HepG2 (cell line): Measurements from ENCODE around the gene SNED1. TPM values are rescaled to one million over a fixed set of nuclear protein-coding genes. Genes with fewer than 3 reads are reported as not detected.

Experiments used
- ATM ChIP-seq: fragments of 450-650 bp; IDR thresholded peaks from 2 replicates; pipeline ENCODE4 v1.7.1; 2017; ENCODE audit warnings: mild to moderate bottlenecking, borderline replicate concordance
- ELF1 ChIP-seq: sonication (generic); formaldehyde crosslinking; IDR thresholded peaks from 2 replicates; pipeline ENCODE4 v1.4.0; 2020; ENCODE audit warnings: missing genetic modification reagents
- IKZF1 ChIP-seq: fragments of 450-650 bp; IDR thresholded peaks from 2 replicates; pipeline ENCODE4 v1.7.1; 2016
- KDM5A ChIP-seq: fragments of 200-600 bp; sonication (generic); IDR thresholded peaks from 2 replicates; pipeline ENCODE4 v1.7.0; 2018; ENCODE audit warnings: antibody characterized with exemption, mild to moderate bottlenecking, low read length, borderline replicate concordance
- MED8 ChIP-seq: sonication (generic); formaldehyde crosslinking; IDR thresholded peaks from 2 replicates; pipeline ENCODE4 v1.8.1; 2023; ENCODE audit warnings: mild to moderate bottlenecking, missing genetic modification reagents; ENCODE audit not compliant: insufficient replicate concordance
- NFE2L2 ChIP-seq: fragments of 150-350 bp; IDR thresholded peaks from 2 replicates; pipeline ENCODE4 v1.6.1; 2014; ENCODE audit warnings: low read length
- SIN3A ChIP-seq: IDR thresholded peaks from 2 replicates; pipeline ENCODE4 v1.6.1; 2011; ENCODE audit warnings: low read depth, mild to moderate bottlenecking, control low read depth, low read length, borderline replicate concordance
- ZNF136 ChIP-seq: sonication (generic); formaldehyde crosslinking; IDR thresholded peaks from 2 replicates; pipeline ENCODE4 v1.8.1; 2022; ENCODE audit warnings: low read depth, mild to moderate bottlenecking, moderate library complexity, missing genetic modification reagents
- ZNF180 ChIP-seq: sonication (generic); formaldehyde crosslinking; IDR thresholded peaks from 2 replicates; pipeline ENCODE4 v1.4.0; 2020; ENCODE audit warnings: low read depth, missing genetic modification reagents, borderline replicate concordance
- ZNF530 ChIP-seq: sonication (generic); formaldehyde crosslinking; IDR thresholded peaks from 2 replicates; pipeline ENCODE4 v1.5.0; 2020; ENCODE audit warnings: low read depth, mild to moderate bottlenecking, missing genetic modification reagents
- ZNF703 ChIP-seq: sonication (generic); formaldehyde crosslinking; IDR thresholded peaks from 2 replicates; pipeline ENCODE4 v1.5.1; 2020; ENCODE audit warnings: missing genetic modification reagents, mild to moderate bottlenecking, moderate library complexity, borderline replicate concordance
- ZNF781 ChIP-seq: sonication (generic); formaldehyde crosslinking; IDR thresholded peaks from 2 replicates; pipeline ENCODE4 v1.5.1; 2020; ENCODE audit warnings: borderline replicate concordance, mild to moderate bottlenecking, missing genetic modification reagents; ENCODE audit errors: not compliant biosample characterization
- ZSCAN25 ChIP-seq: sonication (generic); formaldehyde crosslinking; IDR thresholded peaks from 2 replicates; pipeline ENCODE4 v1.8.0; 2022; ENCODE audit warnings: mild to moderate bottlenecking, missing genetic modification reagents
- polyA plus RNA-seq, 8 experiments: library from polyadenylated mRNA; depleted of rRNA in 3 of 8; stranded (reverse) in 7 of 8; unstranded in 1 of 8; fragments of >200 nt; fragmentation: Illumina TruSeq in 4 of 8; extraction: Trizol in 4 of 8; gene quantifications; 2 replicates each; pipeline versions ENCODE4 v1.2.1 to v1.2.3, GENCODE V29; 2011 to 2016; ENCODE audit warnings: low read depth in 4 of 8, missing spikeins in 1 of 8, mixed read lengths in 1 of 8; ENCODE audit not compliant: insufficient read depth in 1 of 8
- total RNA-seq, 5 experiments: library from RNA; depleted of rRNA; stranded (reverse); fragments of >200 nt; fragmentation: Illumina TruSeq; extraction: Trizol; gene quantifications; 2 replicates each; pipeline ENCODE4 v1.2.3, GENCODE V29; 2016; ENCODE audit warnings: low read depth in 1 of 5
- TF ChIP-seq, protein P1 (sequence below): sonication (generic); formaldehyde crosslinking; IDR thresholded peaks from 2 replicates; pipeline ENCODE4 v1.4.0; 2020; ENCODE audit warnings: missing genetic modification reagents, borderline replicate concordance
- TF ChIP-seq, protein P2 (sequence below): sonication (generic); formaldehyde crosslinking; IDR thresholded peaks from 2 replicates; pipeline ENCODE4 v1.5.1; 2020; ENCODE audit warnings: mild to moderate bottlenecking, missing genetic modification reagents, borderline replicate concordance
- TF ChIP-seq, protein P3 (sequence below): sonication (generic); formaldehyde crosslinking; IDR thresholded peaks from 2 replicates; pipeline ENCODE4 v1.4.0; 2020; ENCODE audit warnings: missing genetic modification reagents
- TF ChIP-seq, protein P4 (sequence below): sonication (generic); formaldehyde crosslinking; IDR thresholded peaks from 2 replicates; pipeline ENCODE4 v1.5.1; 2020; ENCODE audit warnings: missing genetic modification reagents, mild to moderate bottlenecking, borderline replicate concordance
- TF ChIP-seq, protein P5 (sequence below): IDR thresholded peaks from 2 replicates; pipeline ENCODE4 v1.6.1; 2016; ENCODE audit warnings: missing biosample characterization, missing genetic modification reagents, low read depth

SNED1 gene
- total and polyA plus RNA-seq, 2 of the 13 experiments (the other 11 are each of a cell fraction or from before 2014, with no cell fraction given) = 0.15 to 0.65 TPM

DNA sequence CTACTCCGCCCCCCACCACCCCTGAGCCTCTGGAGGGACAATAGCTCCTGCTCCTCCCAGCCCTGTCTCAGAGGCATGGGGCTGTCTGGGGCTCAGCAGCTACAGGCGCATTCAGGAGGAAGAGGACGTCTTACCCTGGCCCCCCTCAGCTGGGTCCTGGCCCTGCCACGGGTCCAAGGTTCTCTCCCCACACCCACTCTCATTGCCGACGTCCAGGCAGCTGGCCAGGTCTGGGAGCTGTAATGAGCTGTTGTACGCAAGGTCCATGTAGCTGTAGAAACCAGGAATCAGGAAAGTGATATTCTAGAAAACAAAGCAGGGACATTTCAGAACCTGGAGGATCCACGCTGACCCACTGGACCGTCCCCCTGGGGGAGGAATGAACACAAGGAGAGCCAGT is 137.3 kb downstream of the SNED1 start (continued):
- TF ChIP-seq, protein P1, sequence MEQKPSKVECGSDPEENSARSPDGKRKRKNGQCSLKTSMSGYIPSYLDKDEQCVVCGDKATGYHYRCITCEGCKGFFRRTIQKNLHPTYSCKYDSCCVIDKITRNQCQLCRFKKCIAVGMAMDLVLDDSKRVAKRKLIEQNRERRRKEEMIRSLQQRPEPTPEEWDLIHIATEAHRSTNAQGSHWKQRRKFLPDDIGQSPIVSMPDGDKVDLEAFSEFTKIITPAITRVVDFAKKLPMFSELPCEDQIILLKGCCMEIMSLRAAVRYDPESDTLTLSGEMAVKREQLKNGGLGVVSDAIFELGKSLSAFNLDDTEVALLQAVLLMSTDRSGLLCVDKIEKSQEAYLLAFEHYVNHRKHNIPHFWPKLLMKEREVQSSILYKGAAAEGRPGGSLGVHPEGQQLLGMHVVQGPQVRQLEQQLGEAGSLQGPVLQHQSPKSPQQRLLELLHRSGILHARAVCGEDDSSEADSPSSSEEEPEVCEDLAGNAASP (CRISPR knock-in tag) = no peak
- TF ChIP-seq ZSCAN25 (CRISPR knock-in tag) = 0 out of 2 replicates have a peak, but pooled peaks have one; percentile 22
- TF ChIP-seq ZNF781 (CRISPR knock-in tag) = no peak
- TF ChIP-seq KDM5A = no peak
- TF ChIP-seq, protein P2, sequence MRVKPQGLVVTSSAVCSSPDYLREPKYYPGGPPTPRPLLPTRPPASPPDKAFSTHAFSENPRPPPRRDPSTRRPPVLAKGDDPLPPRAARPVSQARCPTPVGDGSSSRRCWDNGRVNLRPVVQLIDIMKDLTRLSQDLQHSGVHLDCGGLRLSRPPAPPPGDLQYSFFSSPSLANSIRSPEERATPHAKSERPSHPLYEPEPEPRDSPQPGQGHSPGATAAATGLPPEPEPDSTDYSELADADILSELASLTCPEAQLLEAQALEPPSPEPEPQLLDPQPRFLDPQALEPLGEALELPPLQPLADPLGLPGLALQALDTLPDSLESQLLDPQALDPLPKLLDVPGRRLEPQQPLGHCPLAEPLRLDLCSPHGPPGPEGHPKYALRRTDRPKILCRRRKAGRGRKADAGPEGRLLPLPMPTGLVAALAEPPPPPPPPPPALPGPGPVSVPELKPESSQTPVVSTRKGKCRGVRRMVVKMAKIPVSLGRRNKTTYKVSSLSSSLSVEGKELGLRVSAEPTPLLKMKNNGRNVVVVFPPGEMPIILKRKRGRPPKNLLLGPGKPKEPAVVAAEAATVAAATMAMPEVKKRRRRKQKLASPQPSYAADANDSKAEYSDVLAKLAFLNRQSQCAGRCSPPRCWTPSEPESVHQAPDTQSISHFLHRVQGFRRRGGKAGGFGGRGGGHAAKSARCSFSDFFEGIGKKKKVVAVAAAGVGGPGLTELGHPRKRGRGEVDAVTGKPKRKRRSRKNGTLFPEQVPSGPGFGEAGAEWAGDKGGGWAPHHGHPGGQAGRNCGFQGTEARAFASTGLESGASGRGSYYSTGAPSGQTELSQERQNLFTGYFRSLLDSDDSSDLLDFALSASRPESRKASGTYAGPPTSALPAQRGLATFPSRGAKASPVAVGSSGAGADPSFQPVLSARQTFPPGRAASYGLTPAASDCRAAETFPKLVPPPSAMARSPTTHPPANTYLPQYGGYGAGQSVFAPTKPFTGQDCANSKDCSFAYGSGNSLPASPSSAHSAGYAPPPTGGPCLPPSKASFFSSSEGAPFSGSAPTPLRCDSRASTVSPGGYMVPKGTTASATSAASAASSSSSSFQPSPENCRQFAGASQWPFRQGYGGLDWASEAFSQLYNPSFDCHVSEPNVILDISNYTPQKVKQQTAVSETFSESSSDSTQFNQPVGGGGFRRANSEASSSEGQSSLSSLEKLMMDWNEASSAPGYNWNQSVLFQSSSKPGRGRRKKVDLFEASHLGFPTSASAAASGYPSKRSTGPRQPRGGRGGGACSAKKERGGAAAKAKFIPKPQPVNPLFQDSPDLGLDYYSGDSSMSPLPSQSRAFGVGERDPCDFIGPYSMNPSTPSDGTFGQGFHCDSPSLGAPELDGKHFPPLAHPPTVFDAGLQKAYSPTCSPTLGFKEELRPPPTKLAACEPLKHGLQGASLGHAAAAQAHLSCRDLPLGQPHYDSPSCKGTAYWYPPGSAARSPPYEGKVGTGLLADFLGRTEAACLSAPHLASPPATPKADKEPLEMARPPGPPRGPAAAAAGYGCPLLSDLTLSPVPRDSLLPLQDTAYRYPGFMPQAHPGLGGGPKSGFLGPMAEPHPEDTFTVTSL (CRISPR knock-in tag) = 0 out of 2 replicates have a peak, but pooled peaks have one; percentile 24
- no peak for TF ChIP-seq NFE2L2
- TF ChIP-seq ZNF703 (CRISPR knock-in tag) = no peak
- TF ChIP-seq, protein P3, sequence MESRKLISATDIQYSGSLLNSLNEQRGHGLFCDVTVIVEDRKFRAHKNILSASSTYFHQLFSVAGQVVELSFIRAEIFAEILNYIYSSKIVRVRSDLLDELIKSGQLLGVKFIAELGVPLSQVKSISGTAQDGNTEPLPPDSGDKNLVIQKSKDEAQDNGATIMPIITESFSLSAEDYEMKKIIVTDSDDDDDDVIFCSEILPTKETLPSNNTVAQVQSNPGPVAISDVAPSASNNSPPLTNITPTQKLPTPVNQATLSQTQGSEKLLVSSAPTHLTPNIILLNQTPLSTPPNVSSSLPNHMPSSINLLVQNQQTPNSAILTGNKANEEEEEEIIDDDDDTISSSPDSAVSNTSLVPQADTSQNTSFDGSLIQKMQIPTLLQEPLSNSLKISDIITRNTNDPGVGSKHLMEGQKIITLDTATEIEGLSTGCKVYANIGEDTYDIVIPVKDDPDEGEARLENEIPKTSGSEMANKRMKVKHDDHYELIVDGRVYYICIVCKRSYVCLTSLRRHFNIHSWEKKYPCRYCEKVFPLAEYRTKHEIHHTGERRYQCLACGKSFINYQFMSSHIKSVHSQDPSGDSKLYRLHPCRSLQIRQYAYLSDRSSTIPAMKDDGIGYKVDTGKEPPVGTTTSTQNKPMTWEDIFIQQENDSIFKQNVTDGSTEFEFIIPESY (CRISPR knock-in tag) = 0 out of 2 replicates have a peak, but pooled peaks have one; percentile 14
- TF ChIP-seq SIN3A = no peak
- TF ChIP-seq IKZF1 = no peak
- no peak for TF ChIP-seq ZNF180 (CRISPR knock-in tag)
- peak; percentile 12; the same call in 1 of the 2 replicates for TF ChIP-seq ELF1
- no peak for TF ChIP-seq MED8 (CRISPR knock-in tag)
- TF ChIP-seq, protein P4, sequence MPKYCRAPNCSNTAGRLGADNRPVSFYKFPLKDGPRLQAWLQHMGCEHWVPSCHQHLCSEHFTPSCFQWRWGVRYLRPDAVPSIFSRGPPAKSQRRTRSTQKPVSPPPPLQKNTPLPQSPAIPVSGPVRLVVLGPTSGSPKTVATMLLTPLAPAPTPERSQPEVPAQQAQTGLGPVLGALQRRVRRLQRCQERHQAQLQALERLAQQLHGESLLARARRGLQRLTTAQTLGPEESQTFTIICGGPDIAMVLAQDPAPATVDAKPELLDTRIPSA (CRISPR knock-in tag) = no peak
- no peak for TF ChIP-seq ZNF530 (CRISPR knock-in tag)
- TF ChIP-seq ATM = no peak
- no peak for TF ChIP-seq ZNF136 (CRISPR knock-in tag)
- TF ChIP-seq, protein P5, sequence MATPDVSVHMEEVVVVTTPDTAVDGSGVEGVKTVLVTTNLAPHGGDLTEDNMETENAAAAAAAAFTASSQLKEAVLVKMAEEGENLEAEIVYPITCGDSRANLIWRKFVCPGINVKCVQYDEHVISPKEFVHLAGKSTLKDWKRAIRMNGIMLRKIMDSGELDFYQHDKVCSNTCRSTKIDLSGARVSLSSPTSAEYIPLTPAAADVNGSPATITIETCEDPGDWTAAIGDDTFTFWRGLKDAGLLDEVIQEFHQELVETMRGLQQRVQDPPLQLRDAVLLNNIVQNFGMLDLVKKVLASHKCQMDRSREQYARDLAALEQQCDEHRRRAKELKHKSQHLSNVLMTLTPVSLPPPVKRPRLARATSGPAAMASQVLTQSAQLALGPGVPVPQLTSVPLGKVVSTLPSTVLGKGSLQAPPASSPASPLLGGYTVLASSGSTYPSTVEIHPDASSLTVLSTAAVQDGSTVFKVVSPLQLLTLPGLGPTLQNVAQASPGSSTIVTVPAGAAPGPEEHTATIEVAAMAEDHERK = no peak
